Astrocyte (in vitro differentiated cells and primary cell): ENCODE results near the gene CENPU. TPM values are rescaled to one million over a fixed set of nuclear protein-coding genes. Genes with fewer than 3 reads are reported as not detected.
A peak's percentile ranks its signal among the peaks of the same experiment; 100 is the strongest.

Experiments used
- DNase-seq: peaks from one replicate; pipeline ENCODE4 v3.0.0-alpha.2; 2010; ENCODE audit warnings: low read depth
- FAIRE-seq: peaks from 2 replicates; lab custom pipeline; 2011; peaks lifted over from hg19 to GRCh38; lab: Jason Lieb, UNC
- H2AFZ ChIP-seq: 2 replicates; pipeline ENCODE4 v1.6.0; 2012; ENCODE audit warnings: low read depth, low read length, inconsistent platforms
- H3K27ac ChIP-seq: 2 replicates; pipeline ENCODE4 v1.5.1; 2011; ENCODE audit warnings: low read depth, low read length, inconsistent platforms
- H3K27me3 ChIP-seq: 2 replicates; pipeline ENCODE4 v1.6.0; 2011; ENCODE audit warnings: low read length, inconsistent platforms; ENCODE audit not compliant: insufficient read depth
- H3K36me3 ChIP-seq: 2 replicates; pipeline ENCODE4 v1.5.1; 2011; ENCODE audit warnings: low read length, inconsistent platforms; ENCODE audit not compliant: insufficient read depth
- H3K4me1 ChIP-seq: 2 replicates; pipeline ENCODE4 v1.5.1; 2011; ENCODE audit warnings: low read length, inconsistent platforms; ENCODE audit not compliant: insufficient read depth
- H3K4me2 ChIP-seq: 2 replicates; pipeline ENCODE4 v1.6.0; 2012; ENCODE audit warnings: low read length, inconsistent platforms
- H3K4me3 ChIP-seq: 2 replicates; pipeline ENCODE4 v1.5.1; 2011; ENCODE audit warnings: low read depth, mild to moderate bottlenecking, low read length, inconsistent platforms; ENCODE audit not compliant: insufficient read depth
- H3K79me2 ChIP-seq: 2 replicates; pipeline ENCODE4 v1.6.0; 2012; ENCODE audit warnings: mild to moderate bottlenecking, low read length, inconsistent platforms; ENCODE audit not compliant: insufficient read depth
- H3K9ac ChIP-seq: 2 replicates; pipeline ENCODE4 v1.6.0; 2012; ENCODE audit warnings: mild to moderate bottlenecking, low read length, inconsistent platforms
- H3K9me3 ChIP-seq: 2 replicates; pipeline ENCODE4 v1.5.1; 2012; ENCODE audit warnings: low read depth, mild to moderate bottlenecking, low read length, inconsistent platforms; ENCODE audit not compliant: insufficient read depth
- H4K20me1 ChIP-seq: 2 replicates; pipeline ENCODE4 v1.6.0; 2012; ENCODE audit warnings: low read length, inconsistent platforms; ENCODE audit not compliant: insufficient read depth
- H3K27ac Mint-ChIP-seq: one replicate; pipeline ENCODE4 v1.8.0; 2021; ENCODE audit warnings: mild to moderate bottlenecking, mixed read lengths; ENCODE audit not compliant: unreplicated experiment
- H3K27me3 Mint-ChIP-seq: one replicate; pipeline ENCODE4 v1.8.0; 2021; ENCODE audit warnings: low read depth, mixed read lengths; ENCODE audit not compliant: unreplicated experiment
- H3K36me3 Mint-ChIP-seq: one replicate; pipeline ENCODE4 v1.8.0; 2021; ENCODE audit warnings: low read depth, mixed read lengths; ENCODE audit not compliant: unreplicated experiment
- H3K4me1 Mint-ChIP-seq: one replicate; pipeline ENCODE4 v1.8.0; 2021; ENCODE audit warnings: low read depth, mixed read lengths; ENCODE audit not compliant: unreplicated experiment
- H3K4me3 Mint-ChIP-seq: one replicate; pipeline ENCODE4 v1.8.0; 2021; ENCODE audit warnings: mild to moderate bottlenecking, moderate library complexity, mixed read lengths; ENCODE audit not compliant: unreplicated experiment
- H3K9me3 Mint-ChIP-seq: one replicate; pipeline ENCODE4 v1.8.0; 2021; ENCODE audit warnings: mild to moderate bottlenecking, mixed read lengths; ENCODE audit not compliant: unreplicated experiment
- EZH2 ChIP-seq: IDR thresholded peaks from 2 replicates; pipeline ENCODE4 v1.6.1; 2012; ENCODE audit warnings: mild to moderate bottlenecking, low read length, inconsistent platforms; ENCODE audit not compliant: insufficient read depth
- total RNA-seq: library from RNA; stranded (reverse); gene quantifications from 2 replicates; pipeline ENCODE4 v1.2.1, GENCODE V29; 2021
- TF ChIP-seq, protein P1 (sequence below): IDR thresholded peaks from 2 replicates; pipeline ENCODE4 v1.5.1; 2011; ENCODE audit warnings: low read depth, mild to moderate bottlenecking, inconsistent platforms, low read length, moderate library complexity; ENCODE audit not compliant: insufficient read depth

The CENPU gene
- total RNA-seq, 1 donor from 2014 or later, result 6.0 TPM

DNA sequence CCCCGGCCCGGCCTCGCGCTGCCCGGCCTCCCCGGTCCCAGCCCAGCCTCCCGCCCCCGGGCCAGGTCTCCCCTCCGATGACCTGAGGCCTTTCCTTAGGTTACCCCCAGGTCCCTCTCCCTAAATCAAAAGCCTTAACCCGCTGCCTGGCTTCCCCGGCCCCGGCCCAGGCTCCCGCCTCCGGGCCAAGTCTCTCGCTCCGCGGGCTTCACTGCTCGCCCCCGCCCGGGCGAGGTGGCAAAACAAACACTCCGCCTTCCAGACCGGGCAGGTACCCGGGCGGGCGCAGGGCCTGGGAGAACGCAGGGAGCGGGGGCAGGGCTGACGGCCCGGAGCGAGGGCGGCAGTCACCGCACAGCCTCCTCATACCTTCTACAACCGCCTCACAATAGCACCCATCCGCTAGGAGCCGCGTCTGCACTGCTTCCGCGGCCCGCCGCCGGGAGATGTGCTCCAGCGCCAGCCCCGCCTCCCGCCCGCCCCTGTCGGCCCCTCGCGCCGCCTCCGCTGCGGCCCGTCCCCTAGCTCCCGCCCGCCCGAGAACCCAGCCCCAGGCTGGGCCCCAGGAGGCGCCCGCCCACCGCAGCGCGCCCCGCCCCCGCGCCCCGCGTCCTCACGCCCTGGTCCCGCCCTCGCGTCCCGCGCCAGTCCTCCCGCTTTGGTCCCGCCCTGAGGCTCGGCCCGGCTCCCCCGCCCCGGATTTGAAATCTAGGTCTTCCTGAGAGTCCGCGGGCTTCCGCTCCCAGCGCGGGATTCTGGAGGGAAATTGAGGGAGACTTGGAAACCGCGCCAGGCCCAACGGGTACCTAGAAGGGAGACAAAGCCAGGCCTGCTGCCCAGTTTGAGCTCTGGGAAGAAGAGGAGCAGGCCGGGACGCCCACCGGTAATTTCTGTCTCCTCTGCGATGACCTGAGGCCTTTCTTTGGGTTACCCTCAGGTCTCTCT lies 84.6 kb downstream of the CENPU start, which contains the start of the genes CASP3 and PRIMPOL:
Gene CASP3, minus strand, starts transcription at position 422 of the 945 bp plus-strand sequence. CDS start 10,994 bp downstream, outside the sequence.
Gene PRIMPOL, plus strand, starts transcription at position 713 of the 945 bp plus-strand sequence. CDS start 7,403 bp downstream, outside the sequence.
- Mint-ChIP-seq H3K27ac (peak within 1 kb of the TSS; percentile 87), H3K4me1 (peaks cover 20% of the 10 kb centered on the region), H3K9me3 (no peaks in the 10 kb centered on the region), H3K4me3 (peak within 1 kb of the TSS; percentile 91), H3K36me3 (no peaks in the 10 kb centered on the region), H3K27me3 (no peaks in the 10 kb centered on the region)
- Histone ChIP-seq H2AFZ (peak within 1 kb of the TSS; percentile 79), H3K4me1 (peaks cover 29% of the 10 kb centered on the region), H3K9ac (peak within 1 kb of the TSS; percentile 97), H3K4me2 (peak within 1 kb of the TSS; percentile 98), H4K20me1 (peaks cover 21% of the 10 kb centered on the region), H3K79me2 (peaks cover 57% of the 10 kb centered on the region), H3K9me3 (no peaks in the 10 kb centered on the region), H3K27ac (peak within 1 kb of the TSS; percentile 96), H3K27me3 (no peaks in the 10 kb centered on the region), H3K36me3 (peaks cover 5% of the 10 kb centered on the region), H3K4me3 (peak within 1 kb of the TSS; percentile 83)
- FAIRE-seq, result no peak
- peak; percentile 81 for DNase-seq
- TF ChIP-seq, protein P1, sequence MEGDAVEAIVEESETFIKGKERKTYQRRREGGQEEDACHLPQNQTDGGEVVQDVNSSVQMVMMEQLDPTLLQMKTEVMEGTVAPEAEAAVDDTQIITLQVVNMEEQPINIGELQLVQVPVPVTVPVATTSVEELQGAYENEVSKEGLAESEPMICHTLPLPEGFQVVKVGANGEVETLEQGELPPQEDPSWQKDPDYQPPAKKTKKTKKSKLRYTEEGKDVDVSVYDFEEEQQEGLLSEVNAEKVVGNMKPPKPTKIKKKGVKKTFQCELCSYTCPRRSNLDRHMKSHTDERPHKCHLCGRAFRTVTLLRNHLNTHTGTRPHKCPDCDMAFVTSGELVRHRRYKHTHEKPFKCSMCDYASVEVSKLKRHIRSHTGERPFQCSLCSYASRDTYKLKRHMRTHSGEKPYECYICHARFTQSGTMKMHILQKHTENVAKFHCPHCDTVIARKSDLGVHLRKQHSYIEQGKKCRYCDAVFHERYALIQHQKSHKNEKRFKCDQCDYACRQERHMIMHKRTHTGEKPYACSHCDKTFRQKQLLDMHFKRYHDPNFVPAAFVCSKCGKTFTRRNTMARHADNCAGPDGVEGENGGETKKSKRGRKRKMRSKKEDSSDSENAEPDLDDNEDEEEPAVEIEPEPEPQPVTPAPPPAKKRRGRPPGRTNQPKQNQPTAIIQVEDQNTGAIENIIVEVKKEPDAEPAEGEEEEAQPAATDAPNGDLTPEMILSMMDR, result no peak
- TF ChIP-seq EZH2, result no peak

DNA sequence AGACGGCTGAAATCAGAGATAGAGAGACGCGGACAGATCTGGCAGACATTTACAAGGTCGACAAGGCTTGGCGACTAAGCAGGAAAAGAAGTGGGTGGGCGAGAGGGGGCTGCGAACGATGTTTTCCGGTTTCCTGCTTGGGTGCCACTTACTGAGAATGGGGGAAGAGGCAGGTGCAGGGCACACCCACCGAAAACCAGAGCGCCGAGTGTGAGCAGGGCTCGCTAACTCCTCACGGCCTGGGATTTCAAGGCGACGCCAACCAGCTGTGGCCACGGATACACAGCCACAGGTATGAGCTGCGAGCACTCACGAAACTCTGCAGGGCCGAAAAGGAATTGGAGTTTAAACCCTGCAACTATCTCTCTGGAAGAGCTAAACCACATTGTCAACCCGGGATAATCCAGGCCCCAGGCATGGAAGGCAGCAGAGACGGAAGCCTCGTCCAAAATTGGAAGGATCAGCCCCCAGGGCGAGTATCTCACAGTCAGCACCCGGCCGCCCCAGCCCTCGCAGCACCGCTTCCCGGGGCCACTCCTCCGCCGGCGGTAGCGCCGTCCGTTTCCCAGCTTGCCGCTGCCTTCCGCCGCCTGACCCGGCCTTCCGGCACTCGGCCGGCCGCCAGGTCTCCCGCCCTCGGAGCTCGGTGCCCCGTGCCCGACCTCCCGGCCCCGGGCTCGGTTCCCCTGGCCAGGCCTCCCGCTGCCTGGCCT lies 85.4 kb downstream of the CENPU start:
- Histone ChIP-seq H3K36me3 (peaks cover 5% of the 10 kb centered on the region), H3K79me2 (peaks cover 64% of the 10 kb centered on the region), H3K4me2 (peak overlapping the region; percentile 98), H3K27me3 (no peaks in the 10 kb centered on the region), H3K4me3 (peak overlapping the region; percentile 79), H3K9ac (peak overlapping the region; percentile 97), H2AFZ (peak overlapping the region; percentile 27), H3K4me1 (peaks cover 34% of the 10 kb centered on the region), H3K9me3 (no peaks in the 10 kb centered on the region), H3K27ac (peak overlapping the region; percentile 93), H4K20me1 (peaks cover 21% of the 10 kb centered on the region)
- FAIRE-seq (no peak), DNase-seq (peak; percentile 56)
- TF ChIP-seq EZH2, result no peak
- TF ChIP-seq, protein P1, result no peak
- H3K27me3 Mint-ChIP-seq, result no peaks in the 10 kb centered on the region
- H3K9me3 Mint-ChIP-seq, result no peaks in the 10 kb centered on the region
- H3K4me1 Mint-ChIP-seq, result peaks cover 24% of the 10 kb centered on the region
- H3K36me3 Mint-ChIP-seq, result no peaks in the 10 kb centered on the region
- H3K27ac Mint-ChIP-seq, result peak overlapping the region; percentile 87
- H3K4me3 Mint-ChIP-seq, result peak overlapping the region; percentile 91
